K562 (cell line): ENCODE measurements around the gene EFHB. TPM values are rescaled to one million over a fixed set of nuclear protein-coding genes. Genes with fewer than 3 reads are reported as not detected.

ENCODE experiments used
- CC2D1A ChIP-seq: fragments of 450-650 bp; IDR thresholded peaks from 2 replicates; pipeline ENCODE4 v1.6.1; 2017; ENCODE audit warnings: mild to moderate bottlenecking
- CTCFL ChIP-seq: IDR thresholded peaks from 2 replicates; pipeline ENCODE4 v1.6.1; 2011; ENCODE audit warnings: borderline replicate concordance, low read depth, mild to moderate bottlenecking, moderate library complexity, low read length; ENCODE audit not compliant: insufficient read depth, poor library complexity, severe bottlenecking
- DEAF1 ChIP-seq: fragments of 450-650 bp; formaldehyde crosslinking; IDR thresholded peaks from 2 replicates; pipeline ENCODE4 v1.4.0; 2020; ENCODE audit warnings: mild to moderate bottlenecking, moderate library complexity
- E2F1 ChIP-seq: sonication (generic); formaldehyde crosslinking; IDR thresholded peaks from 2 replicates; pipeline ENCODE4 v1.8.1; 2023; ENCODE audit warnings: mild to moderate bottlenecking, missing genetic modification reagents, moderate library complexity
- HLTF ChIP-seq: fragments of 450-650 bp; IDR thresholded peaks from 2 replicates; pipeline ENCODE4 v1.6.1; 2016
- HMG20B ChIP-seq: fragments of 250-450 bp; sonication (Bioruptor Pico); IDR thresholded peaks from 2 replicates; pipeline ENCODE4 v1.5.0; 2021; ENCODE audit warnings: mild to moderate bottlenecking
- HNRNPH1 ChIP-seq: fragments of 200-400 bp; formaldehyde crosslinking; optimal IDR thresholded peaks from 2 replicates; pipeline ENCODE3; 2017; ENCODE audit warnings: low read depth, mild to moderate bottlenecking, low read length, moderate library complexity
- IRF1 ChIP-seq: sonication (generic); formaldehyde crosslinking; IDR thresholded peaks from 2 replicates; pipeline ENCODE4 v1.8.0; 2022; ENCODE audit warnings: missing genetic modification reagents, mild to moderate bottlenecking, borderline replicate concordance
- KLF16 ChIP-seq: IDR thresholded peaks from 2 replicates; pipeline ENCODE4 v1.6.1; 2016; ENCODE audit warnings: antibody characterized with exemption
- MAFG ChIP-seq: fragments of 450-650 bp; conservative IDR thresholded peaks from 2 replicates; pipeline ENCODE4 v1.6.1; 2016; ENCODE audit warnings: missing genetic modification characterization, missing compliant biosample characterization
- NR3C1 ChIP-seq: sonication (generic); formaldehyde crosslinking; IDR thresholded peaks from 2 replicates; pipeline ENCODE4 v1.8.1; 2022; ENCODE audit warnings: missing genetic modification reagents
- RFX1 ChIP-seq: fragments of 450-650 bp; IDR thresholded peaks from 2 replicates; pipeline ENCODE4 v1.6.1; 2016; ENCODE audit warnings: mild to moderate bottlenecking, moderate library complexity
- STAT5A ChIP-seq: IDR thresholded peaks from 2 replicates; pipeline ENCODE4 v1.6.1; 2012; ENCODE audit warnings: low read length, inconsistent platforms, borderline replicate concordance
- TOE1 ChIP-seq, 2 experiments: fragments of 450-650 bp in 1 of 2; sonication (generic) in 1 of 2; formaldehyde crosslinking in 1 of 2; IDR thresholded peaks; 2 replicates each; pipeline versions ENCODE4 v1.7.1 to v1.8.0; 2016 to 2022; ENCODE audit warnings: borderline replicate concordance in 2 of 2, mild to moderate bottlenecking in 2 of 2, antibody characterized with exemption in 1 of 2, inconsistent platforms in 1 of 2, low read depth in 1 of 2, missing genetic modification reagents in 1 of 2, moderate library complexity in 1 of 2
- XRCC3 ChIP-seq: fragments of 450-650 bp; IDR thresholded peaks from 2 replicates; pipeline ENCODE4 v1.6.1; 2017; ENCODE audit warnings: mild to moderate bottlenecking, moderate library complexity
- ZBTB5 ChIP-seq: fragments of 450-650 bp; IDR thresholded peaks from 2 replicates; pipeline ENCODE4 v1.6.1; 2017; ENCODE audit warnings: antibody characterized with exemption
- ZBTB7A ChIP-seq: IDR thresholded peaks from 2 replicates; pipeline ENCODE4 v1.6.1; 2011; ENCODE audit warnings: low read depth, mild to moderate bottlenecking, low read length, moderate library complexity, borderline replicate concordance; ENCODE audit not compliant: control insufficient read depth
- polyA plus RNA-seq, 8 experiments: library from polyadenylated mRNA; depleted of rRNA in 4 of 8; stranded (reverse) in 5 of 8; unstranded in 3 of 8; fragments of >200 nt; fragmentation: Nextera tagmentation in 2 of 8; fragmentation: Illumina TruSeq in 1 of 8; extraction: Ambion mirVana in 2 of 8; extraction: Trizol in 1 of 8; gene quantifications; 2 replicates each; pipeline versions ENCODE4 v1.2.1 to v1.2.3, GENCODE V29; 2011 to 2014; ENCODE audit warnings: inconsistent platforms in 1 of 8, missing spikeins in 1 of 8
- total RNA-seq, 7 experiments: library from RNA; depleted of rRNA in 6 of 7; stranded (reverse); fragments of >200 nt in 6 of 7; fragmentation: Illumina TruSeq in 2 of 7; extraction: Trizol in 2 of 7; gene quantifications; 2 replicates each; pipeline versions ENCODE4 v1.2.1 to v1.2.3, GENCODE V29; 2011 to 2021; ENCODE audit warnings: low replicate concordance in 1 of 7

Gene EFHB
- total and polyA plus RNA-seq, 9 of the 15 experiments (the other 6 are each of a cell fraction or from before 2014, with no cell fraction given): 1.5 to 4.0 (median 1.8) TPM

- TF ChIP-seq ZBTB5 (peak; percentile 69), CC2D1A (peak; percentile 89), KLF16 (no peak), DEAF1 (CRISPR knock-in tag) (no peak), HMG20B (no peak), STAT5A (no peak), NR3C1 (no peak), HNRNPH1 (no peak), ZBTB7A (no peak), MAFG (tag) (no peak), TOE1 (IDR thresholded peaks at IDR 0.05; ENCODE audit: borderline replicate concordance) (peak; percentile 83), TOE1 (CRISPR knock-in tag; IDR thresholded peaks at IDR 0.05; ENCODE audit: borderline replicate concordance, low read depth) (no peak), E2F1 (CRISPR knock-in tag) (no peak), IRF1 (no peak), RFX1 (peak; percentile 95), XRCC3 (no peak), CTCFL (no peak), HLTF (peak; percentile 97)
Observed at GRCh38 chr3:19934098-19934566, at the start of gene EFHB (continued).
